ENCODE measurements around the gene TIMM13.

DNA sequence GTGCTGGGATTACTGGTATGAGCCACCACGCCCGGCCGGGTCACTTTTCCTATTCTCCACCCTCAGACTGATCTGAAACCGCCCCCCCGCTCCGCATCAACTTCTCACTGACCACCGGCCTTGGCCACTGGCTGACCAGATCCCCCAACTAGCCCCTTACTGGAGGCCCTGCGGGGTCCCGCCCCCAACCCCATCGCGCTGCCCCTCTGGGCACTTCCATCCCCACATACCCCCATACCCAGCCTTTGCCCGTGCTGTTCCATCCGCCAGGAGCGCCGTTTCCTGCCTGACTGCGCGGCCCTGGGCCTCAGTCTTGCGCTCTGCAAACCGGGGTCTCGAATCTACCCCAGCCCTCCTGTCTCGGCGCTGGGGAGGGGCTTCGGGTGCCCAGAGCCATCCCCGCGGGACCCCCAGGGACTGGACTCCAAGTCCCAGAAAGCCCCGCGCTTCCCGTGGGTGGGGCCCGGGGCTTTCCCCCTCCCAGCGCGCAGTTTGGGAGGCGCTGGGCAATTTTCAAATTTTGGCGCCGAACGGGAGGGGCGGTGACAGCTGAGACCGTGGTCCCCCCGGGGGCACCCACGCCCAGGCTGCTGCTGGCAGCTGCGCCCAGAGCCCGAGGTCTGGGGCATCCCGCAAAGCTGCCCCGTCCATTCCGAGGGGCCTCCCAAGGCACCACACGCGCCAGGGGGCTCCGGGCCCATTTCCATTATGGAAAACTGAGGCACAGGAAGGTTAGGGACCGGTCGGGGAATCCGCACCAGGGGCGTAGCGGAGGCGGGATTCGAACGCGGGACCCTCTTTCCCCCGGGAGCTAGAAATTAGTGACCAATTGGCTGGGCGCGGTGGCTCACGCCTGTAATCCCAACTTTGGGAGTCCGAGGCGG is 34.6 kb upstream of the TIMM13 start:
- no peak for TF ChIP-seq HDGF (IDR thresholded peaks at IDR 0.05; ENCODE audit: borderline replicate concordance)
- TF ChIP-seq ELF4 (IDR thresholded peaks at IDR 0.05), result no peak
- TF ChIP-seq FOXA1 (IDR thresholded peaks at IDR 0.05), result no peak
- no peak for TF ChIP-seq BHLHE40 (IDR thresholded peaks at IDR 0.05; ENCODE audit: borderline replicate concordance)
- no peak for TF ChIP-seq NFRKB (IDR thresholded peaks at IDR 0.05)
- peak; percentile 91 for TF ChIP-seq FOXM1 (IDR thresholded peaks at IDR 0.05; ENCODE audit: borderline replicate concordance)
- no peak for TF ChIP-seq L3MBTL2 (conservative IDR thresholded peaks at IDR 0.05)
- TF ChIP-seq TARDBP (IDR thresholded peaks at IDR 0.05), result no peak
- no peak for TF ChIP-seq SP1 (IDR thresholded peaks at IDR 0.05)
- TF ChIP-seq SUZ12 (IDR thresholded peaks at IDR 0.05), result no peak
- no peak for TF ChIP-seq PKNOX1 (IDR thresholded peaks at IDR 0.05)
- no peak for TF ChIP-seq LEF1 (IDR thresholded peaks at IDR 0.05; ENCODE audit: borderline replicate concordance)
- TF ChIP-seq FOXK2 (IDR thresholded peaks at IDR 0.05), result no peak

Data from HEK293T (cell line).